ENCODE data around the gene MAPK4.

- no peak for TF ChIP-seq CTCF (IDR thresholded peaks at IDR 0.05)
- no peak for TF ChIP-seq POLR2A (IDR thresholded peaks at IDR 0.05)
These were observed 63.9 kb downstream of the MAPK4 start for GRCh38 chr18:50623694-50624352.

Data from body of pancreas (tissue), 4 donors.